HG03060 (cell line): ENCODE data around the gene PTGER4.
"Not testable (repeated sequence)": the region's sequence is repeated elsewhere in the genome, so short reads cannot be mapped to it uniquely, and the experiment has no call there.

Experiments
- ATAC-seq: cut with Tn5 transposase; IDR thresholded peaks from one replicate; pipeline ENCODE4 v1.9.1; 2021; ENCODE audit warnings: low read depth, moderate number of reproducible peaks; ENCODE audit not compliant: unreplicated experiment

PTGER4 gene

GRCh38 chr5:40679913-40680681 lies at the start of gene PTGER4:
Gene PTGER4 (plus strand): TSS chr5:40679915. CDS start chr5:40680994, 1,079 bp downstream.
- ATAC-seq, result no peak

- ATAC-seq, result no peak
These were observed 49.6 kb upstream of the PTGER4 start for GRCh38 chr5:40630126-40630525.

DNA sequence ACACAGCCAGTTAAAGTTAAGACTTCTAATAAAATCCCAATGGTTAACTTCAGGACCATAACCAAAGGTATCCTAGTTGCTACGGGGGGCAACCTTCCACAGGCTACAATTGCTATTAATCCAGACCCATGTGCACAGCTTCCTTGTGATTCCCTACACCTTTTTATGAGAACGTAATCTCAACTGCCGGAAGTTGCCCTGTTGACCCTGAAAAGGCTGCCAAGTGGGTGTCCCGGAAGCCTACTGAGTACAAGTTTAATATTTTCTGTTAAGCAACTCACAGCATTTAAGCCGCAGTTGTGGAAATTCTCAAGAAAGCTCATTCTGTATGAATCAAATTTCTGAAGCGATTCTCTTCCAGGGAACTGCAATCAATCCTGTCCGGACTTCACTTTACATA lies 48.5 kb upstream of the PTGER4 start:
- no peak for ATAC-seq

DNA sequence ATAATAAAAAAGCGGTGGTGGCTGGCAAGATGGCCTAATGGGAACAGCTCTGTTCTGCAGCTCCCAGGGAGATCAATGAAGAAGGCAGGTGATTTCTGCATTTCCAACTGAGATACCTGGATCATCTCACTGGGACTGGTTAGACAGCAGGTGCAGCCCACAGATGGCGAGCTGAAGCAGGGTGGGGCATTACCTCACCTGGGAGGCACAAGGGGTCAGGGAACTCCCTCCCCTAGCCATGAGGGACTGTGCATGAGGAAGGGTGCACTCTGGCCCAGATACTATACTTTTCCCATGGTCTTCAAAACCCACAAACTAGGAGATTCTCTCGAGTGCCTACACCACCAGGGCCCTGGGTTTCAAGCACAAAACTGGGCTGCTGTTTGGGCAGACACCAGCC lies 45.6 kb upstream of the PTGER4 start:
- no peak for ATAC-seq

DNA sequence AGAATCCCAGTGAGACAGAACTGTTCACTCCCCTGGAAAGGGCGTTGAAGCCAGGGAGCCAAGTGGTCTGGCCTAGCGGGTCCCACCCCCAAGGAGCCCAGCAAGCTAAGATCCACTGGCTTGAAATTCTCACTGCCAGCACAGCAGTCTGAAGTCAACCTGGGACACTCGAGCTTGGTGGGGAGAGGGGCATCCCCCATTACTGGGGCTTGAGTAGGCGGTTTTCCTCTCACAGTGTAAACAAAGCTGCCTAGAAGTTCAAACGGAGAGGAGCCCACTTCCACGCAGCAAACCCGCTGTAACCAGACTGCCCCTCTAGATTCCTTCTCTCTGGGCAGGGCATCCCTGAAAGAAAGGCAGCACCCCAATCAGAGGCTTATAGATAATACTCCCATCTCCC lies 45.1 kb upstream of the PTGER4 start:
- no peak for ATAC-seq

DNA sequence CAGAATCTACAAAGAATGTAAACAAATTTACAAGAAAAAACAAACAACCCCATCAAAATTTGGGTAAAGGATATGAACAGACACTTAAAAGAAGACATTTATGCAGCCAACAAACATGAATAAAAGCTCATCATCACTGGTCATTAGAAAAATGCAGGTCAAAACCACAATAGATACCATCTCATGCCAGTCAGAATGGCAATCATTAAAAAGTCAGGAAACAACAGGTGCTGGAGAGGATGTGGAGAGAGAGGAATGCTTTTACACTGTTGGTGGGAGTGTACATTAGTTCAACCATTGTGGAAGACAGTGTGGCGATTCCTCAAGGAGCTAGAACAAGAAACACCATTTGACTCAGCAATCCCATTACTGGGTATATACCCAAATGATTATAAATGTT lies 40.2 kb upstream of the PTGER4 start:
- not testable (repeated sequence) for ATAC-seq

DNA sequence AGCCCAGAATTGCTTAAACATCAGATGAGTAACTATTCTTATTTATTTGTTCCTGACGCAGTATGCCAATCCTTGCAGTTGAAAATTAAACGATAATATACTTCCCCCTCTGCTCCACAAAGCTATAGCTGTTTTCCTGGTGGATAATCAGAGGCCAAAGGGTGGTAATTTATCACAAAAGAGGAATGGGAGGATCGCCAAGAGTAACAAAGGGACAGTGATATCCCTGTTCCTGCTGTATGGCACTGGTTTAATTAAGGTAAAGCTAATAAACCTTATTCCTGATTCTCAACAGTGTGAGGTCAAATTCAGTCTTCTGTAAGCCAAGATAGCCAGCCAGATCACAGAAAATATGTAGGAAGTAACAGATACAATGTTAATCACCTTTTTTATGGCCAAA lies 33.4 kb upstream of the PTGER4 start:
- ATAC-seq, result no peak

GRCh38 chr5:40648150-40648549 lies 31.6 kb upstream of the PTGER4 start:
- no peak for ATAC-seq

- no peak for ATAC-seq
These were observed 30.2 kb upstream of the PTGER4 start for GRCh38 chr5:40649463-40650030.

DNA sequence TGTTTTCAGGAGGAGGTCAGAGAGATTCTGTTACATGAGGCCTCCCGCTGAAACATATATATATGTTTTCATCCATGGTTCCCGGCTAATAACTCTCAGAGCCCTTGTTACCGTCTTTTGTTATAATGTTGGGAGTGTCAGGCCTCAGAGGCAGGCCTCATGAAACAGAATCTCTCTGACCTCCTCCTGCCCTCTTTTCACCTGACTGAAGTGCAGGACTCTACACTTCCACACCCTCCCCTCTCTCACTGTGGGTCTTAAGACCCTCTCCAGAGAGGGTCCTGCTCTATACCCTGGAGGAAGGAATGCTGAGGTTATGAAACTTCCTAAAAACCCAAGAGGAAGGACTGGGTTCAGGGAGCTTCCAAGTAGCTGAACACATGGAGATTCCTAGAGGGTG lies 28.5 kb upstream of the PTGER4 start:
- no peak for ATAC-seq

DNA sequence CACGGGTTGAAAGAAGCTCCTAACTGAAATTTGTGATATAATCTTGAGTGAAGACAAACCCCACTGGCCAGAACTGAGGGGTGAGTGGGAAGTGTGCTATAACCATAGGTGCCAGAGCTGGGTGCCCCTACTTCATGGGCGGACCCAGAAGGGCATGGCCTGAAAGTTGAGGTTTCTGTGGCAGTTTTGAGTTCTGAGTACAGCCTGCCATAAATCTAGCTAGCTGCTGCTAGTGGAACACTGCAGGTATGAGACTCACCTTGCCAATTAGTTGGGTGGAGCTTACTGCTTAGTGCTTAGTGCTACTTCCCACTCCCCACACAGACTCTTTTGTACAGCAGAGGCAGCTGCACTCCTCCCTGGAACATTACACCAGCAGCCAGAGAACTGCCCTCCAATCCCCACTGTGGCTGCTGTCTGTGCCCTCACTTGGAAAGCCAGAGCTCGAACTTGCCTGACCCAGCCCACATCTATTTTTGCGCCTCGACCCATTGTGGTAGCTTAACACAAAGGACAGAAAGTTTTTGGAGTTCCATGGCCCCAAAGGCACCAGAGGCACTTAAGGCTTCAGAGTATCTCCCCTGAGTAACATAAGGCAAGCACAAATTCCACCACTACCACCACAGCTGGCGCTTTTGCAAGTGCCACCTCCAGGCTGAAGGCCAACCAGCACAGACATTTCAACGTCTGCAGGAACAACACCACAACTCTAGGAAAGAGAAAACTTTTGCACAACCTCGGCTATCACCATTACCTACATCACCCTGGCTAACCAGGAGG lies 27.1 kb upstream of the PTGER4 start:
- ATAC-seq, result no peak

GRCh38 chr5:40653221-40654022 lies 26.3 kb upstream of the PTGER4 start:
- ATAC-seq, result no peak

DNA sequence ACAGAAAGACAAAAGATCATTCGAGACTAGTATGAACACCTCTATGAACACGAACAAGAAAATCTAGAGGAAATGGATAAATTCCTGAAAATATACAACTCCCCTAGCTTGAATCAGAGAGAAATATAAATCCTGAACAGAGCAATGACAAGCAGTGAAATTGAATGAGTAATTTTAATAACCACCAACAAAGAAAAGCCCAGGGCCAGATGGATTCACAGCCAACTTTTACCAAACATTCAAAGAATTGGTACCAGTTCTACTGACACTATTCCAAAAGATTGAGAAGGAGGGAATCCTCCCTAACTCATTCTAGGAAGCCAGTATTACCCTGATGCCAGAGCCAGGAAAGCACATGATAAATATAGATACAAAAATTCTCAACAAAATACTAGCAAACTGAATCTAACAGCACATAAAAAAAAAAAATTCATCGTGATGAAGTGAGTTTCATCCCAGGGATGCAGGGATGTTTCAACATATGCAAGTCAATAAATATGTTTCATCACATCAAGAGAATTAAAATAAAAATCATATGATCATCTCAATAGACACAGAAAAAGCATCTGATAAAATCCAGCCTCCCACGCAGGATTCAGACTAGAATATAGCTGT lies 25.2 kb upstream of the PTGER4 start:
- no peak for ATAC-seq

GRCh38 chr5:40655138-40655537 lies 24.6 kb upstream of the PTGER4 start:
- no peak for ATAC-seq

GRCh38 chr5:40656091-40656490 lies 23.6 kb upstream of the PTGER4 start:
- not testable (repeated sequence) for ATAC-seq

DNA sequence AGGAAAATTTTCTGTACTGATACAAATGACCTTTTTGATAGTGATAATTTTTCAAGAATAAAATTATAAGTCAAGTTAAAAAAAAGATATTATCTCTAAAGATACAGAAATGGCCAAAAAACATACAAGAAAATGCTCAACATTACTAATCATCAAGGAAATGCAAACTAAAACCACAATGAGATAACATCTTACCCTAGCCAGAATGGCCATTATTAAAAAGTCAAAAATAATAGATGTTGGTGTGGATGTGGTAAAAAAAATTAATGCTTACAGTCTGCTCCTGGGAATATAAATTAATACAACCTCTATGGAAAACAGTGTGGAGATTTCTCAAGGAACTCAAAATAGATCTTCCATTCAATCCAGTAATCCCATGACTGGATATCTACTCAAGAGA lies 22.9 kb upstream of the PTGER4 start:
- ATAC-seq, result no peak

DNA sequence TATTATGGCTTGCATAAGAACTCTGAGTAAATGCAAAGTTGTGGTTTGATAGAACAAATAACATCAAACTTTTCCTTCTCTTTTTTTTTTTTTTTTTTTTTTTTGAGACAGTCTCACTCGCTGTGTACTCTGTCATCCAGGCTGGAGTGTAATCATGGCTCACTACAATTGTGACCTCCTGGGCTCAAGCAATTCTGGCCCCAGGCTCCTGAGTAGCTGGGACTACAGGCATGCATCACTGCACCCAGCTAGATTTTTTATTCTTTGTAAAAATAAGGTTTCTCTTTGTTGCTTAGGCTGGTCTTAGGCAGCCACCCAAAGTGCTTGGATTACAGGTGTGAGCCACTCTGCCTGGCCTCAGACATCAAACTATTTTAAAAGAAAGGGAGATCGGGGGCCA lies 19.0 kb upstream of the PTGER4 start:
- no peak for ATAC-seq

DNA sequence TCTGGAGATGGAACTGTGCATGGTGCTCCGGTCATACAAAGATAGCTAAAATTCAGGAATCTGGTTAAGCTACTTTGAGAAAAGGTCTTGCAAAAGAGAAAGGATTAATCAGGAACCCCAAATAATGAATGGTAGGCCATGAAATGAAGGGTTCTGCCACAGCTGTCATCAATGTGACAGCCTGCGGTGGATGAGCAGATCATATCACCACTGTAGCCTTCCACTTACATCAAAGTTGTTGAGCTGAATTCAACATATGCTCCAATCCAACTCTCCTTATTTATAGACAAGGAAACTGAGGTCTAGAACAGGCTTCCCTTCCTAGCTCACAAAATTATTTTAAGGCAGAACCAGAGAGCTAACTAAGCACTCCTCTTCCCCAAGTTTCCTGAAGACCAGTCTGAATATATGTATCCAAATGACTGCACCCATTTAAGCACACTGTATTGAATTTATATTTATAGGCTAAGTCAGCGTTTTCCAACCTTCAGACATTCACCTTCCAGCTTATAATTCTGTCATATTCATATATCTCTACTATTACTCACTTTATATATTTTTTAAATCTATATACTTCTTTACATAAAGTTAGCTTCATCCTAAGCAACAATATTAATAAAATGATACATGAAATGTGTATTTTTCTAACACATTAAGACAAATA lies 13.9 kb upstream of the PTGER4 start:
- no peak for ATAC-seq

DNA sequence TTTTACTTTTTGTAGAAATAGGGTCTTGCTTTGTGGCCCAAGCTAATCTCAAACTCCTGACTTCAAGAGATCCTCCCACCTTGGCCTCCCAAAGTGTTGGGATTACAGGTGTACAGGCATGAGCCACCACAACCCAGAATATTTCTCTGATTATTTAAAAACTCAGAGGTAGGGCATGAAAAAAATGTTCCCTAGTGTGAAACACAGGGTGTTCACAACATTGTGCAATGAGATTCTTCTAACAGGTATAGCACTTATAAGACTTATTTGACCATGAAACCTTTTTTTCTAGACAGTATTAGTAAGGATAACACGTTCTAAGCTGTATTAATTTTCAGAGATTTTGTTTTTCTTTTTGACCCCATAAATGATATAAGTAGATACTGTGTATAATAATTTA lies 13.1 kb upstream of the PTGER4 start:
- ATAC-seq, result no peak

DNA sequence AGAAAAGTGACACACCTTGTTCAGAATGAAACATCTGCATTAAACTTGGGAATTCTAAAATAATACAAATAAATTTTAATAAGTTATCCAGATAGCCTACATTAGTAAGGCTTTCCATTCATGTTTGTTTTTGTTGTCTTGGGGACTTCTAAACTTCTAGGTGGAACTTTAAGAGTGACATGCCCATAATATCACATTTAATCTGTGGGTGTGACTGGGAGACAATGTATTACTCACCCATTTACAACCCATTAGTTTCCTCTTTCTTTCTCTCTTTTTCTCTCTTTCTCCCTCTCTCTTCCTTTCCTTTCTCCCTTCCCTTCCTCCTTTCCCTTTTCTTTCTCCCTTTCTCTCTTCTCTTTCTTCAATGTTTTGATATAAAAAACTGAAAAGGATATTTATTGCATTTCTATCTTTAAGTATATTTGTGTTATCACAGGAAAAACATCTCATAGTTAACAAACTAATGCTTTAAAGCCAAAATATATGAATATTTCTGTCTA lies 12.5 kb upstream of the PTGER4 start:
- no peak for ATAC-seq
